Activated T-cell treated with anti-CD3 and anti-CD28 coated beads, Interleukin-2, amount 50 U/mL, for 72 hours (primary cell): ENCODE measurements around the gene COL6A1. TPM values are rescaled to one million over a fixed set of nuclear protein-coding genes. Genes with fewer than 3 reads are reported as not detected.

ENCODE experiments used
- ATAC-seq, 2 donors: fragments of 150-1000 bp; cut with Tn5 transposase; replicated peaks in 1 of 2; 2 replicates each; pipeline ENCODE4 v1.10.0; 2021; ENCODE audit warnings: moderate library complexity in 2 of 2, mild to moderate bottlenecking in 1 of 2
- DNase-seq, 2 donors: peaks; one replicate each; pipeline ENCODE4 v3.0.0; 2021 to 2022; ENCODE audit warnings: mixed read lengths in 1 of 2
- H3K27ac Mint-ChIP-seq: one replicate; pipeline ENCODE4 v1.8.0; 2022; ENCODE audit warnings: mild to moderate bottlenecking, moderate library complexity, mixed read lengths
- H3K27me3 Mint-ChIP-seq: one replicate; pipeline ENCODE4 v1.8.0; 2022; ENCODE audit warnings: low read depth, mixed read lengths
- H3K36me3 Mint-ChIP-seq, 2 donors: one replicate each; pipeline ENCODE4 v1.8.0; 2022; ENCODE audit warnings: mixed read lengths in 2 of 2, mild to moderate bottlenecking in 1 of 2; ENCODE audit not compliant: insufficient read depth in 2 of 2
- H3K4me1 Mint-ChIP-seq: one replicate; pipeline ENCODE4 v1.8.0; 2022; ENCODE audit warnings: low read depth, mixed read lengths
- H3K4me3 Mint-ChIP-seq, 2 donors: one replicate each; pipeline ENCODE4 v1.8.0; 2022; ENCODE audit warnings: mild to moderate bottlenecking in 2 of 2, mixed read lengths in 2 of 2, moderate library complexity in 2 of 2
- H3K9me3 Mint-ChIP-seq, 2 donors: one replicate each; pipeline ENCODE4 v1.8.0; 2022; ENCODE audit warnings: mixed read lengths in 2 of 2
- total RNA-seq, 2 donors: library from RNA; stranded (reverse); gene quantifications; one replicate each; pipeline ENCODE4 v1.2.3, GENCODE V29; 2022

The COL6A1 gene
- total RNA-seq, 2 donors from 2014 or later = 1.7 to 2.8 TPM

- Mint-ChIP-seq H3K4me3 (no peak overlapping the region), H3K9me3 (no peaks in the 10 kb centered on the region), H3K27me3 (no peaks in the 10 kb centered on the region)
Measured at GRCh38 chr21:45940621-45941337, 40.8 kb upstream of the COL6A1 start.

DNA sequence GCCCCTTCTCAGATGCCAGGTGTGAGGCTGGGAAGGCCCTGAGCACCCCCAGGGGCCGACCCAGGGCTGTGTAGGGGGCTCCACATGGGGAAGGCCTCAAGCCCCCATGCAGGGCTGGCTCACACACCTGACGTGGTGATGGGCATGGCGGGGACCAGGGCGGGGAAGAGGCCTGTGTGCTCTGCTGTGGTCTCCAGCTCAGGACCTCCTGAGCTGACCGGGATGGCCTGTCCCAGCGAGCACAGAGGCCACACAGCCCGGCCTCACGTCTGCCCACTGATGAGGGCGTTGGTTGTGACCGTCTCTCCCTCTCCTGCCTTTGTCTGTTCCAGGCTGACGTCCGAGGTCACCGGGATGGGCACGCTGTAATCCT is 40.2 kb upstream of the COL6A1 start:
- Mint-ChIP-seq H3K4me1 (no peaks in the 10 kb centered on the region), H3K4me3 (no peak overlapping the region), H3K27me3 (no peaks in the 10 kb centered on the region), H3K36me3 (no peaks in the 10 kb centered on the region), H3K9me3 (no peaks in the 10 kb centered on the region), H3K27ac (no peak overlapping the region)
- ATAC-seq (peak in 1 of 2 donors; percentile 7), DNase-seq (no peak)

More at GRCh38 chr21:45940621-45941337, 40.8 kb upstream of the COL6A1 start:
- H3K27ac Mint-ChIP-seq = no peak overlapping the region
- ATAC-seq (peak in 1 of 2 donors; percentile 13), DNase-seq (no peak)
- H3K4me1 Mint-ChIP-seq = no peaks in the 10 kb centered on the region
- no peaks in the 10 kb centered on the region for H3K36me3 Mint-ChIP-seq

- no peaks in the 10 kb centered on the region for H3K27me3 Mint-ChIP-seq
- H3K27ac Mint-ChIP-seq = no peak overlapping the region
- no peaks in the 10 kb centered on the region for H3K9me3 Mint-ChIP-seq
- H3K4me3 Mint-ChIP-seq = no peak overlapping the region
- ATAC-seq = no peak
- no peaks in the 10 kb centered on the region for H3K36me3 Mint-ChIP-seq
- DNase-seq = no peak
- no peaks in the 10 kb centered on the region for H3K4me1 Mint-ChIP-seq
Measured at GRCh38 chr21:45941717-45942546, 39.6 kb upstream of the COL6A1 start.

- no peaks in the 10 kb centered on the region for H3K4me1 Mint-ChIP-seq
- H3K27ac Mint-ChIP-seq = peak overlapping the region; percentile 5
- DNase-seq (no peak), ATAC-seq (no peak)
- no peaks in the 10 kb centered on the region for H3K27me3 Mint-ChIP-seq
- H3K9me3 Mint-ChIP-seq = no peaks in the 10 kb centered on the region
- no peak overlapping the region for H3K4me3 Mint-ChIP-seq
- no peaks in the 10 kb centered on the region for H3K36me3 Mint-ChIP-seq
Measured at GRCh38 chr21:45942755-45943629, 38.6 kb upstream of the COL6A1 start.

GRCh38 chr21:45943630-45944540 is 37.7 kb upstream of the COL6A1 start:
- no peak for DNase-seq
- Mint-ChIP-seq H3K27ac (no peak overlapping the region), H3K27me3 (no peaks in the 10 kb centered on the region), H3K36me3 (no peaks in the 10 kb centered on the region), H3K4me1 (no peaks in the 10 kb centered on the region), H3K4me3 (no peak overlapping the region), H3K9me3 (no peaks in the 10 kb centered on the region)
- ATAC-seq = no peak

DNA sequence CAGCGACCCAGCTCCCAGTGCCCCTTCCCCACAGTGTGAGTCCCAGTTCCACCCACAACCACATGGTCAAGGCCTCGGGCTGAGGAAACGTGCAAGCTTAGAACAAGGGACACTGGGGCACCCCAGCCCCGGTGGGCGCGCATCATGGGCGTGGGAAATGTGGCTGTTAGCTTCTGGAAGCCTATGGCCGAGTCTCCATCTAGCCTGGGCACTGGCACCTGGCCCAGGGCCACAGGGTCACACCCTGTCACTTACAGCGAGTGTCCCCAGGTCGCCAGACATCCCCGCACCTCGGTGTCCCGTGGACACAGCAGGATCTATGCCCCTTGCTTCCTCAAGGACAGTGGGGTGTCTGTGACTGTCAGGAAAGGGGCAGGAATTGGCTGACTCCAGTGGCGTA is 37.0 kb upstream of the COL6A1 start:
- no peaks in the 10 kb centered on the region for H3K27me3 Mint-ChIP-seq
- no peaks in the 10 kb centered on the region for H3K9me3 Mint-ChIP-seq
- H3K4me1 Mint-ChIP-seq = no peaks in the 10 kb centered on the region
- DNase-seq (no peak), ATAC-seq (no peak)
- H3K36me3 Mint-ChIP-seq = no peaks in the 10 kb centered on the region
- no peak overlapping the region for H3K27ac Mint-ChIP-seq
- H3K4me3 Mint-ChIP-seq = no peak overlapping the region

DNA sequence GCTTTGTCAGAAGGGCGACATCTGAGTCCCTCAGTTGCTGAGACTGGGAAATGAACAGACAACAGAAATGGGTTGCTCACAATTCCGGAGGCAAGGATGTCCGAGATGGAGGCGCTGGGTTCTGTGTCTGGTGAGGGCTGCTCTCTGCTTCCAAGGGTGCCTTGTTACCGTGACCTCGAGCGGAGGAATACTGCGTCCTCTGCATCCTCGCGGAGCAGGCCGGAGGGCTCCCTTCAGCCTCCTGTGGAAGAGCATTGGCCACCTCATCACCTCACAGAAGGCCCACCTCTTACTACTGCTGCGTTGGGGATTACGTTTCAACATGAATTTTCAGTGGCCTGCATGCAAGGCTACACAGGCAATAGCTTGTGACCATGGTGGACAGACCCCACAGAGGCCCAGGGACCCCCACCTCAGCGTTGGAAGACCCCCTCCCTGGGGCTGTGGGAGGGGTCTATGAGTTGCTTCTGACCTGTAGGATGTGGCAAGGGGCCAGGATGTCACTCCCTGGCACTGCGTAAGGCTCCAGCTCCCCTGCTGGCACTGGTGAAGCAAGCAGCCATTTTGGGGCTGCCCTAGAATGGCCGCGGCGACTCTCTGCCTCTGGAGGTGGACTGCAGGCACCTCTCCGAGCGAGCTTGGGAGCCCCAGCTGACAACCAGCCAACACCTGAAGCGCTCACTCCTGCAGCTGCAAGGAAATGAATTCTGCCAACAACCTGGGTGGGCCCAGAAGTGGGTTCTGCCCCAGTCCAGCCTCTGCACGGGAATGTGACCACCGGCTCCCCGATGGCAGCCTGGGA is 36.3 kb upstream of the COL6A1 start:
- DNase-seq (no peak), ATAC-seq (no peak)
- H3K4me1 Mint-ChIP-seq = no peaks in the 10 kb centered on the region
- no peak overlapping the region for H3K27ac Mint-ChIP-seq
- no peaks in the 10 kb centered on the region for H3K27me3 Mint-ChIP-seq
- H3K9me3 Mint-ChIP-seq = no peaks in the 10 kb centered on the region
- H3K36me3 Mint-ChIP-seq = no peaks in the 10 kb centered on the region
- no peak overlapping the region for H3K4me3 Mint-ChIP-seq

DNA sequence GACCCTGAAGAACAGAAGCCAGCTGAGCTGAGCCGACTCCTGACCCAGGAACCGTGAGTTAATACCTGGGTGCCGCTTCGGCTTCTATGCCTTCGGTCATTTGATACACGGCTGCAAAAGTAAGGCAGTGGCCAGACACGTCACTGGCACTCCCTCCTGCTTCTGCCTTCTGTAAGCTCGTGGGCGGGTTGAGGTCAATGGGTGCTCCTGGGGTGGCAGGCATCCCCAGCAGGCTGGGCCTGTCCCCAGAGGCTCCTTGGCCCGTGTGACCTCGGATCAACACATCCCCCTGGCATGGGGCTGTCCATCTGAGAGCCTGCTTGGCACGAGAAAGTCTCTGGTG is 35.7 kb upstream of the COL6A1 start:
- Mint-ChIP-seq H3K27me3 (peaks cover 2% of the 10 kb centered on the region), H3K4me3 (no peak overlapping the region), H3K9me3 (no peaks in the 10 kb centered on the region), H3K36me3 (no peaks in the 10 kb centered on the region), H3K27ac (no peak overlapping the region), H3K4me1 (no peaks in the 10 kb centered on the region)
- ATAC-seq (no peak), DNase-seq (no peak)

DNA sequence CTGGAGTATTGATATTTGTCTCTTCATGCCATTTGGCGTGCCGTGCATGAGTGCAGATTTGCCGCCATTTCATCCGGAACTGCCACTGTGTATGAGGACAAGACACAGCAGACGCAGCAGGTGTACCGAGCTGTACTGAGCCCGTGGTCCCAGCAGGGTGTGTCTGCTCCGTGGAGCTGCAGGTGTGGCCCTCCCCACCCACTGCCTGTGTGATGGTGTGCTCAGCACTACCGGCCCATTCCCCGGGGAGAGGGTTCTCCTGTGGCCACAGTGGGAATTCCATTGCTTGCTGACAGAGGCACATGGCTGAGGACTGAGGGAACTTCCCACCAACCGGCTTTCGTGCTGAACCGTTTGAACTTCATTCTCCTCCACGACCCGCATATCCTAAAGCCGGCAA is 34.3 kb upstream of the COL6A1 start:
- H3K4me3 Mint-ChIP-seq = no peak overlapping the region
- H3K36me3 Mint-ChIP-seq = no peaks in the 10 kb centered on the region
- DNase-seq (no peak), ATAC-seq (no peak)
- H3K27ac Mint-ChIP-seq = no peak overlapping the region
- no peaks in the 10 kb centered on the region for H3K4me1 Mint-ChIP-seq
- H3K27me3 Mint-ChIP-seq = peaks cover 6% of the 10 kb centered on the region
- no peaks in the 10 kb centered on the region for H3K9me3 Mint-ChIP-seq

- DNase-seq (no peak), ATAC-seq (no peak)
- Mint-ChIP-seq H3K27ac (no peak overlapping the region), H3K4me3 (no peak overlapping the region), H3K36me3 (no peaks in the 10 kb centered on the region), H3K9me3 (no peaks in the 10 kb centered on the region), H3K27me3 (peaks cover 6% of the 10 kb centered on the region), H3K4me1 (no peaks in the 10 kb centered on the region)
Measured at GRCh38 chr21:45947716-45948255, 33.8 kb upstream of the COL6A1 start.

DNA sequence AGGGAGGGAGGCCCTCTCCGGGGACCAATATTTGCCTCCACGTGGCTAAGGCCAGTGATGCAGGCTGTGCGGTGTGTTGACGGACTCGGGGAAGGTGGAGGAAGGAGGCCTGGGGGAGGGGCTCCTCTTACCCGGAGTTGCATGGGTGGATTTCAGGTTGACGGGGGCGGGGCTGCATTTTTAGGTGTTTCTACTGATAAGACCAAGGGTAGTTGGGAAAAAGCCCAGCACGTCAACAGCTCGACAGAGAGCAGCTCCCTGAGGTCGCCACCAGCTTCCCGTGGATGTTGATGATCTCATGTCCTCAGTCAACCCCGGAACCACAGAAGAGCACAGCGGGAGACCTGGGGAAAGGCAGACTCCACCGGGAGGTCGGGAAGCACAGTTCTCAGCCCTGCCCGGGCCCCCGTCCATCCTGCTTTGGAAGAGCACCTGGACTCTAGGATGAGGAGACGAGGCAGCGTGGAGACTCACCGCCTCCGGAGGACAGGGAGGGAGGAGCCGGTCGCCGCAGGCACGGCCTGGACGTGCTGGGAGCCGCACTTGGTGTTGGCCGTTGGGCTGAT is 32.9 kb upstream of the COL6A1 start:
- no peak overlapping the region for H3K4me3 Mint-ChIP-seq
- no peaks in the 10 kb centered on the region for H3K36me3 Mint-ChIP-seq
- DNase-seq = no peak
- no peaks in the 10 kb centered on the region for H3K9me3 Mint-ChIP-seq
- peaks cover 6% of the 10 kb centered on the region for H3K27me3 Mint-ChIP-seq
- H3K4me1 Mint-ChIP-seq = no peaks in the 10 kb centered on the region
- no peak overlapping the region for H3K27ac Mint-ChIP-seq
- no peak for ATAC-seq
